ENCODE results near the gene INPP5D.

INPP5D gene

GRCh38 chr2:233039846-233040530 lies 20.2 kb upstream of the INPP5D start:
- Histone ChIP-seq H3K4me1 (ENCODE audit: control insufficient read depth, insufficient read depth, low read length, poor library complexity, severe bottlenecking) (no peaks in the 10 kb centered on the region), H3K27me3 (replicated peaks; ENCODE audit: control insufficient read depth, insufficient read depth, low read length, poor library complexity, severe bottlenecking) (no peaks in the 10 kb centered on the region), H3K4me3 (ENCODE audit: insufficient read depth, low read depth, low read length, poor library complexity, severe bottlenecking) (no peak overlapping the region), H3K27ac (ENCODE audit: insufficient read depth, low read length, poor library complexity, severe bottlenecking) (no peak overlapping the region), H3K9me3 (ENCODE audit: control insufficient read depth, low read length) (no peaks in the 10 kb centered on the region), H3K36me3 (ENCODE audit: control insufficient read depth, insufficient read depth, low read length) (no peaks in the 10 kb centered on the region)
- no peak for DNase-seq

DNA sequence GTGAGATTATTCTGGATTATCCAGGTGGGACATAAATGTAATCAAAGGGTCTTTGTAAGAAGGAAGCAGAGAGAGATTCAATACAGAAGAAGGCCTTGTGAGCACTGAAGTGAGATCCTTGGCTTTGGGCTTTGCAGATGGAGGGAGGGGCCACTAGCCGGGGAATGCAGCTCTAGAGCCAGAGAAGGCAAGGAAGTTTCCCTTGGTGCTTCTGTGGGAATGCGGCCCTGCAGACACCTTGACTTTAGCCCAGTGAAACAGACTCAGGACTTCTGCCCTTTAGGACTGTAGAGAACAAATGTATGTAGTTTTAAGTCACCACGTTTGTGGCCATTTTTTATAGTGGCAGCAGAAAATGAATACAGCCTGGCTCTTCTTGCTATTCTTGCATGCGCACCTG lies 19.6 kb upstream of the INPP5D start:
- no peaks in the 10 kb centered on the region for H3K4me1 ChIP-seq (ENCODE audit: control insufficient read depth, insufficient read depth, low read length, poor library complexity, severe bottlenecking)
- no peak for DNase-seq
- H3K27me3 ChIP-seq (replicated peaks; ENCODE audit: control insufficient read depth, insufficient read depth, low read length, poor library complexity, severe bottlenecking), result no peaks in the 10 kb centered on the region
- H3K36me3 ChIP-seq (ENCODE audit: control insufficient read depth, insufficient read depth, low read length), result no peaks in the 10 kb centered on the region
- no peak overlapping the region for H3K27ac ChIP-seq (ENCODE audit: insufficient read depth, low read length, poor library complexity, severe bottlenecking)
- no peak overlapping the region for H3K4me3 ChIP-seq (ENCODE audit: insufficient read depth, low read depth, low read length, poor library complexity, severe bottlenecking)
- H3K9me3 ChIP-seq (ENCODE audit: control insufficient read depth, low read length), result no peaks in the 10 kb centered on the region

DNA sequence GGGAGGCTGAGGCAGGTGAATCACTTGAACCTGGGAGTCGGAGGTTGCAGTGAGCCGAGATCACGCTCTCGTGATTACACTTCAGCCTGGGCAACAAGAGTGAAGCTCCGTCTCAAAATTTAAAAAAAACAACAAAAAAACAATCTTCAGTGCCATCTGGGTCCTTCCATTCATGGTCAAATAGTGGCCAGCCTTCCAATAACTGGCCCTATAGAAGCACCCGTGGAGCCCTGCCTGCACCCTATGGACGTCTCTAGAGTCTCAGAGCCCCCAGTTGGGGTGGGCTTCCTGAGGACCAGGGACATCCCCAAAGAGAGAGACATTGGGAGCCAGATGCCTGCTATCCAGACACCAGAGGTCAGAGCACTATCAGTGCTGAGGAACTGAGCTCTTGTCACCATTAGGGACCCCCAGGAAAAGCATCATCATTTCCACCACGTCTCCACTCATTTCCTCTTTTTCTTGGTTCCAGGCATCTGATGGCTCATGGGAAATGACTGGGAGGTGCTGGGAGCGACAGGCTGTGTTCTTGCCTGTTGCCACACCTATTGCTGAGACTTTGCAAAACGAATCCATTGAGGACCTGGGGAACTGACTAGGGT lies 18.3 kb upstream of the INPP5D start:
- no peak overlapping the region for H3K4me3 ChIP-seq (ENCODE audit: insufficient read depth, low read depth, low read length, poor library complexity, severe bottlenecking)
- no peaks in the 10 kb centered on the region for H3K36me3 ChIP-seq (ENCODE audit: control insufficient read depth, insufficient read depth, low read length)
- no peaks in the 10 kb centered on the region for H3K27me3 ChIP-seq (replicated peaks; ENCODE audit: control insufficient read depth, insufficient read depth, low read length, poor library complexity, severe bottlenecking)
- no peaks in the 10 kb centered on the region for H3K9me3 ChIP-seq (ENCODE audit: control insufficient read depth, low read length)
- H3K4me1 ChIP-seq (ENCODE audit: control insufficient read depth, insufficient read depth, low read length, poor library complexity, severe bottlenecking), result no peaks in the 10 kb centered on the region
- no peak overlapping the region for H3K27ac ChIP-seq (ENCODE audit: insufficient read depth, low read length, poor library complexity, severe bottlenecking)
- DNase-seq, result no peak

DNA sequence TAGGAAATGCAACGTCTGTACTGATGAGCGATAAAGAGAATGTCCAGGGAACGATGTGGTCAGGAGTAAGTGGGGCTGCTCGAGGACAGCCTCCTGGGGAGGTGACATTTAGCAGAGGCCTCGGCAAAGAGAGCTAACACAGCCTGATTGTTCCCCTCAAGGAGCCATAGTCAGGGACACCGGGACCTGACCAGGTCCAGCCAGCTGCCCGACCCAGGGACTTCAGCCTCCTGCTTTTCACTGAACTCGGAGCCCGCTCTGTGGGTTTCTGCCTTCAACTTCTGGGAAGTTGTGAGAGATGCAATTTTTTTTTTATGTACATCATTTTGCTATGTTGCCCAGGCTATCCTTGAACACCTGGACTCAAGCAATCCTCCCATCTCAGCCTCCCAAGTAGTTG lies 17.6 kb upstream of the INPP5D start:
- Histone ChIP-seq H3K4me3 (ENCODE audit: insufficient read depth, low read depth, low read length, poor library complexity, severe bottlenecking) (no peak overlapping the region), H3K36me3 (ENCODE audit: control insufficient read depth, insufficient read depth, low read length) (no peaks in the 10 kb centered on the region), H3K9me3 (ENCODE audit: control insufficient read depth, low read length) (no peaks in the 10 kb centered on the region), H3K27ac (ENCODE audit: insufficient read depth, low read length, poor library complexity, severe bottlenecking) (no peak overlapping the region), H3K27me3 (replicated peaks; ENCODE audit: control insufficient read depth, insufficient read depth, low read length, poor library complexity, severe bottlenecking) (no peaks in the 10 kb centered on the region), H3K4me1 (ENCODE audit: control insufficient read depth, insufficient read depth, low read length, poor library complexity, severe bottlenecking) (no peaks in the 10 kb centered on the region)
- DNase-seq, result no peak

DNA sequence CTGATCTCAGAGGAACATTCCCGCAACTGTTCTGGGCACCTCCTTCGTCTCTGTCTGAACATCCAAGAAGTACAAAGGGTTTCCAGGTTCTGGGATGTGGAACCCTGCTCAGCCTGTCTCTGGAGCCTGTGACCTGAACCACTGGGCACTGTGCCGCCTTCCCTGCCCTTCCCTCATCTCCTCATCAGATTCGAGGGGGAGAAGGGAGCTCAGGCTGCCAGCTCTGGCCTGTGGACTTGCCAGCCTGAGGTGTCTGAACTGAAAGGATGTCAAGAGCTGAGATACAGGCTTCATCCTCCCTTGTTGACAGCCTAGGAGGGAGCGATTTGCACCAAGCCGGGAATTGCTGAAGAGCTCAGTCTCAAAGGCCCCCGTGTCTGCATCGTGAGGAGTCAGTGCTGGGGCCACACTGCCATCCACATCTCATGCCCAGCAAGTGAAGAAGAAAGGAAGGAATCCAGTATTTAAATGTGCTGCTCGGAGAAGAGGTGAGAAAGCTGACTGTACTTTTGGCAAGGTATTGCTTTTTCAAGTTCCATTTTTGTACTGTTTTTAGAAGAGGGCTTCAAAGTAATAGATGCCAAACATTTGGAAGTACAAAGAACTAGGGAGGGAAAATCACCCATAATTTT lies 15.1 kb upstream of the INPP5D start:
- no peaks in the 10 kb centered on the region for H3K4me1 ChIP-seq (ENCODE audit: control insufficient read depth, insufficient read depth, low read length, poor library complexity, severe bottlenecking)
- no peaks in the 10 kb centered on the region for H3K36me3 ChIP-seq (ENCODE audit: control insufficient read depth, insufficient read depth, low read length)
- H3K27me3 ChIP-seq (replicated peaks; ENCODE audit: control insufficient read depth, insufficient read depth, low read length, poor library complexity, severe bottlenecking), result no peaks in the 10 kb centered on the region
- H3K4me3 ChIP-seq (ENCODE audit: insufficient read depth, low read depth, low read length, poor library complexity, severe bottlenecking), result no peak overlapping the region
- no peak for DNase-seq
- no peaks in the 10 kb centered on the region for H3K9me3 ChIP-seq (ENCODE audit: control insufficient read depth, low read length)
- H3K27ac ChIP-seq (ENCODE audit: insufficient read depth, low read length, poor library complexity, severe bottlenecking), result no peak overlapping the region

DNA sequence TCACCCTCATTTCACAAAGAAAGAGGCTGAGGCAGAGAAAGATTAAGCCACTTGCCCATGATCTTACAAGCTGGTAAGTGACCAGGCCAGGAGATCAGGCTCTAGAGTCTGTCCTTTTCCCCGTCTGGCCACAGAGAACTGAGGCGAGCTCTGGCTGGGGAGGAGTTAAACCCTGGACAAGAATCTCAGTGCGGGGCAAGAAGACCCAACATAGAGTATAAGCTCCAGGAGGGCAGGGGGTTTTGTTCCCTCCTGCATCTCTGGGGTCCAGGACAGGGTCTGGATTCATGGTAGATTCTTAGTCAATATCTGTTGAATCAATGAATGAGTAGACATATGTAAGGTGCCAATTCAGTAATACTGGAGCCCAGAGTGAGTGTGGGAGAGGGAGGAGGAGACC lies 12.9 kb upstream of the INPP5D start:
- DNase-seq, result no peak
- Histone ChIP-seq H3K9me3 (ENCODE audit: control insufficient read depth, low read length) (no peaks in the 10 kb centered on the region), H3K27me3 (replicated peaks; ENCODE audit: control insufficient read depth, insufficient read depth, low read length, poor library complexity, severe bottlenecking) (no peaks in the 10 kb centered on the region), H3K27ac (ENCODE audit: insufficient read depth, low read length, poor library complexity, severe bottlenecking) (no peak overlapping the region), H3K4me3 (ENCODE audit: insufficient read depth, low read depth, low read length, poor library complexity, severe bottlenecking) (no peak overlapping the region), H3K36me3 (ENCODE audit: control insufficient read depth, insufficient read depth, low read length) (no peaks in the 10 kb centered on the region), H3K4me1 (ENCODE audit: control insufficient read depth, insufficient read depth, low read length, poor library complexity, severe bottlenecking) (no peaks in the 10 kb centered on the region)

DNA sequence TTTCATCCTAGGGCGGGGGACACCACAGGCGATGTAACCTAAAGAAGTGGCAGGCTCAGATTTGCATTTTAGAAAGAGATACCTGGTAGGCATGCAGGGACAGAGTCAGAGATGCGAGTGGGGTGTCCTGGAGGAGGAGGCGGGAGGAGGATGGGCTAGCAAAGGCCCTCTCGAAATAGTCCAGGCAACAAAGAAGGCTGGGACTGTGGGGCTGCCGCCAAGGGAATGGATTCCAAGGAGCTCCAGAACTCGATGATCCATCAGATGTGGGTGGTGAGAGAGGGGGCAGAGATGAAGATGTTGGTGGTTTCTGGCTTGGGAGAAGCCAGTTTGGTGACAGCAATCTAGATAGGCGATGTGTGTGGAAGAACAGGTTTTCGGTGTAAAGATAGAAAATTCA lies 12.5 kb upstream of the INPP5D start:
- no peak for DNase-seq
- H3K27me3 ChIP-seq (replicated peaks; ENCODE audit: control insufficient read depth, insufficient read depth, low read length, poor library complexity, severe bottlenecking), result no peaks in the 10 kb centered on the region
- H3K36me3 ChIP-seq (ENCODE audit: control insufficient read depth, insufficient read depth, low read length), result no peaks in the 10 kb centered on the region

DNA sequence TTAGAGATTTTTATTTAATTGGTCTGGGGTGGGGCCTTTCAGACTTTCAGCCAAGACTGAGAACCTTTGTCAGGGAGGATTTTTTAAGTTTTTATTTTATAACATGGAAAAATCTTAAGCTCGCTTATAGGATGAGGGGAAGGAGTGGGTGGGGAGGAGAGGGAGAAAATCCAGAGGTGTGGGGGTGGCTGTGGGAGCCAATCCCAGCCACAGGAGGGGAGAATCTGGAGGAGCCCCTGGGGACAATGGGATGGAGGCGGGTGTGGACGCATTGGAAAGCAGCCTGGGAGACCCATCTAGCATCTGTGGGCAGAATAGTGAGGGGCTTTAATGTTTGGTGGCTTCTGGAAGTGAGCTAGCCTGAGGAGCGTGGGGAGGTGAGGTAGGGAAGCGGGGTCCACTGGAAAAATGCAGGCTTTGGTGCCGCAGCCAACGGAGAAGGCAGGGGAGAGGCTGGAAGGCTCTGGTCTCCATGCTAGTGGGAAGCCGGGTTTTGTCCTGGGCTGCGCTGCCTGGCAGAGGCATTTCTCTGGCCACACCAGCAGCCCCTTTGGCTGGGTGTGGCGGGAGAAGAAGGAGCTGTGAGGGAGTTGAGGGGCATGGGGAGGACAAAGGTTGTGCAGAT lies 11.5 kb upstream of the INPP5D start:
- DNase-seq, result no peak
- H3K36me3 ChIP-seq (ENCODE audit: control insufficient read depth, insufficient read depth, low read length), result no peaks in the 10 kb centered on the region
- H3K27ac ChIP-seq (ENCODE audit: insufficient read depth, low read length, poor library complexity, severe bottlenecking), result no peak overlapping the region
- H3K27me3 ChIP-seq (replicated peaks; ENCODE audit: control insufficient read depth, insufficient read depth, low read length, poor library complexity, severe bottlenecking), result no peaks in the 10 kb centered on the region
- peaks cover under 1% of the 10 kb centered on the region for H3K4me1 ChIP-seq (ENCODE audit: control insufficient read depth, insufficient read depth, low read length, poor library complexity, severe bottlenecking)
- no peak overlapping the region for H3K4me3 ChIP-seq (ENCODE audit: insufficient read depth, low read depth, low read length, poor library complexity, severe bottlenecking)
- H3K9me3 ChIP-seq (ENCODE audit: control insufficient read depth, low read length), result no peaks in the 10 kb centered on the region

More for the DNA sequence above, 12.5 kb upstream of the INPP5D start:
- H3K4me1 ChIP-seq (ENCODE audit: control insufficient read depth, insufficient read depth, low read length, poor library complexity, severe bottlenecking), result no peaks in the 10 kb centered on the region
- H3K4me3 ChIP-seq (ENCODE audit: insufficient read depth, low read depth, low read length, poor library complexity, severe bottlenecking), result no peak overlapping the region
- H3K9me3 ChIP-seq (ENCODE audit: control insufficient read depth, low read length), result no peaks in the 10 kb centered on the region
- no peak overlapping the region for H3K27ac ChIP-seq (ENCODE audit: insufficient read depth, low read length, poor library complexity, severe bottlenecking)

- no peak overlapping the region for H3K4me3 ChIP-seq (ENCODE audit: insufficient read depth, low read depth, low read length, poor library complexity, severe bottlenecking)
These were observed 10.9 kb upstream of the INPP5D start for GRCh38 chr2:233049194-233049761.

More at GRCh38 chr2:233049194-233049761, 10.9 kb upstream of the INPP5D start:
- H3K36me3 ChIP-seq (ENCODE audit: control insufficient read depth, insufficient read depth, low read length), result no peaks in the 10 kb centered on the region
- H3K4me1 ChIP-seq (ENCODE audit: control insufficient read depth, insufficient read depth, low read length, poor library complexity, severe bottlenecking), result peaks cover 5% of the 10 kb centered on the region
- H3K27ac ChIP-seq (ENCODE audit: insufficient read depth, low read length, poor library complexity, severe bottlenecking), result no peak overlapping the region
- no peaks in the 10 kb centered on the region for H3K27me3 ChIP-seq (replicated peaks; ENCODE audit: control insufficient read depth, insufficient read depth, low read length, poor library complexity, severe bottlenecking)
- no peaks in the 10 kb centered on the region for H3K9me3 ChIP-seq (ENCODE audit: control insufficient read depth, low read length)
- DNase-seq, result no peak

Data from effector memory CD4-positive, alpha-beta T cell (primary cell).